Nephron progenitor cell (in vitro differentiated cells): Measurements from ENCODE around the gene SFRP2.

ENCODE experiments used
- DNase-seq: peaks from one replicate; pipeline ENCODE4 v3.0.0; 2021
- H3K27ac Mint-ChIP-seq: 2 replicates; pipeline ENCODE4 v1.8.0; 2021; ENCODE audit warnings: mild to moderate bottlenecking, moderate library complexity, mixed read lengths
- H3K27me3 Mint-ChIP-seq: 2 replicates; pipeline ENCODE4 v1.8.0; 2021; ENCODE audit warnings: mild to moderate bottlenecking, low read depth, mixed read lengths; ENCODE audit not compliant: poor library complexity
- H3K36me3 Mint-ChIP-seq: 2 replicates; pipeline ENCODE4 v1.8.0; 2021; ENCODE audit warnings: low read depth, mixed read lengths
- H3K4me1 Mint-ChIP-seq: 2 replicates; pipeline ENCODE4 v1.8.0; 2021; ENCODE audit warnings: mixed read lengths
- H3K4me3 Mint-ChIP-seq: 2 replicates; pipeline ENCODE4 v1.8.0; 2021; ENCODE audit warnings: mild to moderate bottlenecking, moderate library complexity, mixed read lengths
- H3K9me3 Mint-ChIP-seq: 2 replicates; pipeline ENCODE4 v1.8.0; 2021; ENCODE audit warnings: mild to moderate bottlenecking, moderate library complexity, mixed read lengths
- CTCF ChIP-seq: fragments of 200-600 bp; sonication (generic); IDR thresholded peaks from 2 replicates; pipeline ENCODE4 v1.5.0; 2021; ENCODE audit warnings: antibody characterized with exemption

SFRP2 gene

GRCh38 chr4:153806073-153806472 lies 17.2 kb upstream of the SFRP2 start:
- Mint-ChIP-seq H3K4me3 (no peak overlapping the region), H3K27me3 (peaks cover 4% of the 10 kb centered on the region)

GRCh38 chr4:153804722-153805121 lies 15.8 kb upstream of the SFRP2 start:
- no peak for DNase-seq
- Mint-ChIP-seq H3K4me1 (peaks cover 16% of the 10 kb centered on the region), H3K27ac (no peak overlapping the region), H3K27me3 (peaks cover 4% of the 10 kb centered on the region), H3K9me3 (no peaks in the 10 kb centered on the region), H3K36me3 (no peaks in the 10 kb centered on the region), H3K4me3 (no peak overlapping the region)
- TF ChIP-seq CTCF: no peak

More at GRCh38 chr4:153806073-153806472, 17.2 kb upstream of the SFRP2 start:
- DNase-seq: no peak
- no peak for TF ChIP-seq CTCF
- Mint-ChIP-seq H3K36me3 (no peaks in the 10 kb centered on the region), H3K27ac (no peak overlapping the region), H3K9me3 (no peaks in the 10 kb centered on the region), H3K4me1 (peaks cover 5% of the 10 kb centered on the region)

GRCh38 chr4:153799694-153800074 lies 10.8 kb upstream of the SFRP2 start:
- H3K27ac Mint-ChIP-seq: peak overlapping the region; percentile 89
- no peaks in the 10 kb centered on the region for H3K36me3 Mint-ChIP-seq
- peaks cover 52% of the 10 kb centered on the region for H3K4me1 Mint-ChIP-seq
- TF ChIP-seq CTCF: no peak
- H3K4me3 Mint-ChIP-seq: no peak overlapping the region
- DNase-seq: no peak
- H3K9me3 Mint-ChIP-seq: no peaks in the 10 kb centered on the region
- H3K27me3 Mint-ChIP-seq: peaks cover 12% of the 10 kb centered on the region

DNA sequence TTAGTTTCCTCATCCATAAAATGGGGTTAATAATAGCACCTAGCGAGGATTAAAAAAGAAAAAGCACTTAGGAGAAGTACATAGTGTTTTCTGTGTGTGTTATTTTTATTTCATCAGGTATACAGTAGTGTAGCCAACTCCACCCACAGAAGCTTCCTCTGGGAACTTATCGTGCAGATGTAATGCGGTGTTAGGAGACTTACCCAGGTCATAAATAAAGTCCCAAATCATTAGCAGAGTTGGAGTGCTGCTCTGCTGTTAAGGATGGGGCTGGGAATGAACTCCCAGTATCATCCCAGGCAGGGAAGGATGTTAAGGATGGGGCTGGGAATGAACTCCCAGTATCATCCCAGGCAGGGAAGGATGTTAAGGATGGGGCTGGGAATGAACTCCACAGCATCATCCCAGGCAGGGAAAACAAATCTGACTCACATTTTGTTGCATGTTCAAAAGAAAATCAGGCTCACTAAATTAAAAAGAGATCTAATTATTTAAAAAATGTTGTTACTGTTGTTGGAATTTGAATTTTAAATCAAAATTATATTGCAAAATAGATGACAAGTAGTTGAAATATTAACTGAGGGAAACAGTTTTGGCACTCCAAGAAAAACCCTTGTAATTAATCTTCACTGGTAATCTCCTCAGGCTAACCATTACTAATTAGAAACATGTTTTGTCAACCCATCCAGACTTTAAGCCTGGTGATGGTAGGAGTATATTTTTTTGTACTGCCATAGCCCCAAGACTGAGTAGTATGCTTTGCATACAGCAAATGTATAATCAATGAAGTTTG lies 10.2 kb upstream of the SFRP2 start:
- Mint-ChIP-seq H3K36me3 (no peaks in the 10 kb centered on the region), H3K4me1 (peaks cover 58% of the 10 kb centered on the region), H3K9me3 (no peaks in the 10 kb centered on the region), H3K4me3 (no peak overlapping the region), H3K27ac (peak overlapping the region; percentile 89), H3K27me3 (peaks cover 12% of the 10 kb centered on the region)
- no peak for TF ChIP-seq CTCF
- no peak for DNase-seq

- no peak for DNase-seq
- no peak overlapping the region for H3K4me3 Mint-ChIP-seq
- peaks cover 65% of the 10 kb centered on the region for H3K4me1 Mint-ChIP-seq
- no peaks in the 10 kb centered on the region for H3K36me3 Mint-ChIP-seq
- H3K9me3 Mint-ChIP-seq: no peaks in the 10 kb centered on the region
- H3K27me3 Mint-ChIP-seq: peaks cover 14% of the 10 kb centered on the region
- TF ChIP-seq CTCF: no peak
- H3K27ac Mint-ChIP-seq: no peak overlapping the region
Measured at GRCh38 chr4:153798420-153798819, 9.5 kb upstream of the SFRP2 start.

GRCh38 chr4:153794006-153794405 lies 5.1 kb upstream of the SFRP2 start:
- H3K4me1 Mint-ChIP-seq: peaks cover 80% of the 10 kb centered on the region
- H3K9me3 Mint-ChIP-seq: no peaks in the 10 kb centered on the region
- H3K27ac Mint-ChIP-seq: peak overlapping the region; percentile 97
- DNase-seq: no peak
- no peaks in the 10 kb centered on the region for H3K36me3 Mint-ChIP-seq
- peak overlapping the region; percentile 82 for H3K4me3 Mint-ChIP-seq
- H3K27me3 Mint-ChIP-seq: peaks cover 52% of the 10 kb centered on the region
- no peak for TF ChIP-seq CTCF
